KMS-11 (cell line): ENCODE data around the gene FBXL4.

Experiments
- H2AFZ ChIP-seq: fragments of 200-600 bp; sonication (generic); 2 replicates; pipeline ENCODE4 v1.6.1; 2016; ENCODE audit warnings: antibody characterized with exemption, mixed run types, low read depth
- H3K27ac ChIP-seq: fragments of 200-600 bp; sonication (generic); 2 replicates; pipeline ENCODE4 v1.6.1; 2016; ENCODE audit warnings: mild to moderate bottlenecking, mixed run types
- H3K27me3 ChIP-seq: fragments of 200-600 bp; sonication (generic); 2 replicates; pipeline ENCODE4 v1.6.1; 2017; ENCODE audit warnings: mild to moderate bottlenecking, low read depth, mixed run types, moderate library complexity; ENCODE audit not compliant: insufficient read depth
- H3K36me3 ChIP-seq: fragments of 200-600 bp; sonication (generic); 2 replicates; pipeline ENCODE4 v1.6.1; 2017; ENCODE audit warnings: mild to moderate bottlenecking, mixed run types; ENCODE audit not compliant: insufficient read depth
- H3K4me1 ChIP-seq: fragments of 200-600 bp; sonication (generic); 2 replicates; pipeline ENCODE4 v1.6.1; 2016; ENCODE audit warnings: mild to moderate bottlenecking, low read depth, mixed run types; ENCODE audit not compliant: poor library complexity, severe bottlenecking
- H3K4me2 ChIP-seq: fragments of 200-600 bp; sonication (generic); 2 replicates; pipeline ENCODE4 v1.7.0; 2016; ENCODE audit warnings: mild to moderate bottlenecking, mixed run types
- H3K4me3 ChIP-seq: fragments of 200-600 bp; sonication (generic); IDR thresholded peaks from 2 replicates; pipeline ENCODE4 v1.6.1; 2017; ENCODE audit warnings: low read depth, low read length, mixed read lengths; ENCODE audit not compliant: insufficient read depth
- H3K79me2 ChIP-seq: fragments of 200-600 bp; sonication (generic); 2 replicates; pipeline ENCODE4 v1.6.1; 2016; ENCODE audit warnings: low read depth, mixed run types; ENCODE audit not compliant: insufficient read depth
- H3K9ac ChIP-seq: fragments of 200-600 bp; sonication (generic); 2 replicates; pipeline ENCODE4 v1.6.1; 2016; ENCODE audit warnings: mild to moderate bottlenecking, mixed run types
- H4K20me1 ChIP-seq: fragments of 200-600 bp; sonication (generic); 2 replicates; pipeline ENCODE4 v1.6.1; 2016; ENCODE audit warnings: mild to moderate bottlenecking, mixed run types; ENCODE audit not compliant: insufficient read depth
- CTCF ChIP-seq: fragments of 200-600 bp; sonication (generic); conservative IDR thresholded peaks from 2 replicates; pipeline ENCODE4 v1.6.1; 2017; ENCODE audit warnings: low read depth, mild to moderate bottlenecking, antibody characterized with exemption, low read length, moderate library complexity, mixed read lengths

The FBXL4 gene

GRCh38 chr6:98824162-98824901 lies 123.4 kb downstream of the FBXL4 start:
- no peak overlapping the region for H3K9ac ChIP-seq
- H2AFZ ChIP-seq = no peak overlapping the region
- no peaks in the 10 kb centered on the region for H3K79me2 ChIP-seq
- H3K4me2 ChIP-seq = no peak overlapping the region
- no peak overlapping the region for H3K4me3 ChIP-seq
- H3K27me3 ChIP-seq = no peaks in the 10 kb centered on the region
- no peak for TF ChIP-seq CTCF
- no peak overlapping the region for H3K27ac ChIP-seq
- no peaks in the 10 kb centered on the region for H3K36me3 ChIP-seq
- no peaks in the 10 kb centered on the region for H4K20me1 ChIP-seq
- no peaks in the 10 kb centered on the region for H3K4me1 ChIP-seq

- Histone ChIP-seq H3K36me3 (no peaks in the 10 kb centered on the region), H3K27ac (no peak overlapping the region), H3K79me2 (no peaks in the 10 kb centered on the region), H3K27me3 (no peaks in the 10 kb centered on the region), H2AFZ (no peak overlapping the region), H3K9ac (no peak overlapping the region), H3K4me2 (no peak overlapping the region), H3K4me3 (no peak overlapping the region), H3K4me1 (no peaks in the 10 kb centered on the region), H4K20me1 (no peaks in the 10 kb centered on the region)
- no peak for TF ChIP-seq CTCF
Observed at GRCh38 chr6:98823428-98824161, 124.2 kb downstream of the FBXL4 start.

- no peak for TF ChIP-seq CTCF
- Histone ChIP-seq H3K4me3 (no peak overlapping the region), H3K27ac (no peak overlapping the region), H3K4me1 (no peaks in the 10 kb centered on the region), H2AFZ (no peak overlapping the region), H3K36me3 (no peaks in the 10 kb centered on the region), H3K79me2 (no peaks in the 10 kb centered on the region), H3K9ac (no peak overlapping the region), H3K27me3 (no peaks in the 10 kb centered on the region), H3K4me2 (no peak overlapping the region), H4K20me1 (no peaks in the 10 kb centered on the region)
Observed at GRCh38 chr6:98821756-98822405, 125.9 kb downstream of the FBXL4 start.
